Measurements from ENCODE around the gene IRS1. TPM values are rescaled to one million over a fixed set of nuclear protein-coding genes. Genes with fewer than 3 reads are reported as not detected.

Gene IRS1
- total and polyA plus RNA-seq, 2 experiments from 2014 or later, result 4.1 to 40.4 TPM

DNA sequence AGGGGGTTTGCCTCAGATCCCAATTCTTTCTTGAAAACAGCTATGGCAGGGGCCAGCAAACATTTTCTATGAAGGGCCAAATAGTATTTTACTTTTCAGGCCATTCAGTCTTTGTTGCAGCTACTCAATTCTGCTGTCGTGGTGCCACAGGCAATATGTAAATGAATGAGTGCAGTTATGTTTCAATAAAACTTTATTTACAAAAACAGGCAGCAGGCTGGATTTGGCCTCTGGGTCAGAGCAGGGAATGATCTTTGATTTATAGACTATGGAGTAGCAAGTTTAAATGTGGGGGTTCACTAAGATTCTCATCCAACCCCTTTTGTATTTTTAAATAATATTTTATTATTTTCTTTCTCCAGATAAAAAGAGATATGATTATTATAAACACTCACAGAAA is 72.4 kb downstream of the IRS1 start:
- TF ChIP-seq CTCF (IDR thresholded peaks at IDR 0.05; ENCODE audit: low read depth, low read length), result no peak
- H3K27me3 ChIP-seq, result no peaks in the 10 kb centered on the region
- H3K4me1 ChIP-seq (ENCODE audit: low read depth), result peaks cover 4% of the 10 kb centered on the region
- no peaks in the 10 kb centered on the region for H3K36me3 ChIP-seq
- no peak for DNase-seq (ENCODE audit: low read depth in 1 of 2, low spot score in 1 of 2)
- H3K4me3 ChIP-seq, result no peak overlapping the region
- H3K9me3 ChIP-seq (ENCODE audit: low read depth), result no peaks in the 10 kb centered on the region
- no peak overlapping the region for H3K27ac ChIP-seq

DNA sequence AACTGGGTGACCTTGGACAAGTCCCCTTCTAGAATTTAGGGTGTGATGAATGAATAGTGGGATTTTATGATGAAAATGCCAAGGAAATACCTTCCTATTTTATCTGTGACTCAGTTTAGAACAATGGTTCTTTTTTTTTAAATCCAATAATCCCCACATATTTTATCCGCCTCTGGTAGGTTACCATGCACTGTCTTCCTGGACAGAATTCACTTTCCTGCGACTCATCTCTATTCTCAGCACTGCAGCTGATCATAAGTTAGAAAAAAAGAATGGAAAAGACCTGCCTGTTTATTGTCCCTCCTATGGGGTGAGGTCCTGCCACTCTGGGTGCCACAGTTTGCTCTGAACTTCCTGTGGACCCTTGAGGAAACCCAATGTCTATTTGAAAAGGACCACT is 73.1 kb downstream of the IRS1 start:
- no peak for DNase-seq (ENCODE audit: low read depth in 1 of 2, low spot score in 1 of 2)
- H3K36me3 ChIP-seq, result no peaks in the 10 kb centered on the region
- H3K27me3 ChIP-seq, result no peaks in the 10 kb centered on the region
- TF ChIP-seq CTCF (IDR thresholded peaks at IDR 0.05; ENCODE audit: low read depth, low read length), result no peak
- H3K4me3 ChIP-seq, result no peak overlapping the region
- H3K9me3 ChIP-seq (ENCODE audit: low read depth), result no peaks in the 10 kb centered on the region
- H3K27ac ChIP-seq, result no peak overlapping the region
- H3K4me1 ChIP-seq (ENCODE audit: low read depth), result peaks cover 4% of the 10 kb centered on the region

GRCh38 chr2:226725126-226725860 is 74.3 kb downstream of the IRS1 start:
- Histone ChIP-seq H3K4me1 (ENCODE audit: low read depth) (peaks cover 4% of the 10 kb centered on the region), H3K9me3 (ENCODE audit: low read depth) (no peaks in the 10 kb centered on the region), H3K27me3 (no peaks in the 10 kb centered on the region), H3K4me3 (no peak overlapping the region), H3K27ac (no peak overlapping the region), H3K36me3 (no peaks in the 10 kb centered on the region)
- DNase-seq (ENCODE audit: low read depth in 1 of 2, low spot score in 1 of 2), result no peak
- TF ChIP-seq CTCF (IDR thresholded peaks at IDR 0.05; ENCODE audit: low read depth, low read length), result no peak

DNA sequence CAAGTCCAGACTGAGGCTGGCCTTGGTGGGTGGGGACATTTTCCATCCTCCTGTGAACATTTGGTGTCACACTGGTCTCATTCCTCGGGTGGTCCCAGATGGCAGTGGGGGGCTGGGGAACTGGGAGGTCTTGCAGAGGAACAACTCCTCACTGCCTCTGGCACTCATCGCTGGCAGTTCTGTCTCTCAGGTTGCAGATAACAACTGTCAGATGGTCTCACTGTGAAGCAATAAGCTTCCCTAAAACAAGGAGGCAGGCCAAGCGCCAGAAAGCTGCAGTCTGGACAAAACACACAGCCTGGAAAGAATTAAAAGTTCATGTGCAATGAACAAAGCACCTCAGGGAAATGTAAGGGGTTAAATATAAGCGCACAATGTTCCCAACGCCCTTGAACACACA is 78.1 kb downstream of the IRS1 start:
- Histone ChIP-seq H3K4me1 (ENCODE audit: low read depth) (peaks cover 4% of the 10 kb centered on the region), H3K4me3 (no peak overlapping the region), H3K36me3 (no peaks in the 10 kb centered on the region), H3K27ac (no peak overlapping the region), H3K27me3 (no peaks in the 10 kb centered on the region), H3K9me3 (ENCODE audit: low read depth) (no peaks in the 10 kb centered on the region)
- DNase-seq (ENCODE audit: low read depth in 1 of 2, low spot score in 1 of 2), result peak; percentile 39 to 59
- TF ChIP-seq CTCF (IDR thresholded peaks at IDR 0.05; ENCODE audit: low read depth, low read length), result no peak

- Histone ChIP-seq H3K27ac (peak overlapping the region; percentile 38), H3K4me1 (ENCODE audit: low read depth) (peaks cover 4% of the 10 kb centered on the region), H3K36me3 (no peaks in the 10 kb centered on the region), H3K27me3 (no peaks in the 10 kb centered on the region), H3K9me3 (ENCODE audit: low read depth) (no peaks in the 10 kb centered on the region), H3K4me3 (no peak overlapping the region)
- no peak for TF ChIP-seq CTCF (IDR thresholded peaks at IDR 0.05; ENCODE audit: low read depth, low read length)
- DNase-seq (ENCODE audit: low read depth in 1 of 2, low spot score in 1 of 2), result no peak
Observed at GRCh38 chr2:226720948-226721347, 78.7 kb downstream of the IRS1 start.

All from cardiac muscle cell (in vitro differentiated cells and primary cell).